IMR-90 (cell line): ENCODE results near the gene GRAMD2A. TPM values are rescaled to one million over a fixed set of nuclear protein-coding genes. Genes with fewer than 3 reads are reported as not detected.
A peak's percentile ranks its signal among the peaks of the same experiment; 100 is the strongest.

Experiments
- ATAC-seq: fragments of 200-7000 bp; cut with Tn5 transposase; 2 replicates; pipeline ENCODE4 v1.9.1; 2020; ENCODE audit warnings: low read depth, mild to moderate bottlenecking, moderate library complexity
- BruUV-seq: library from RNA; stranded (reverse); fragments of 400-500 nt; replicated peaks from 2 replicates; lab custom pipeline; 2021; lab: Mats Ljungman, UMichigan
- CTCF ChIA-PET: fragments of 300-600 bp; formaldehyde crosslinking; extraction: SDS; loops from one replicate; lab custom pipeline; 2021; ENCODE audit warnings: antibody characterized with exemption; lab: Yijun Ruan, JAX
- POLR2A ChIA-PET: fragments of 300-600 bp; sonication (Branson Sonifier 250); formaldehyde crosslinking; loops from one replicate; lab custom pipeline; 2022; ENCODE audit warnings: antibody characterized with exemption; ENCODE audit not compliant: unreplicated experiment; lab: Charles Lee
- DNase-seq: peaks from one replicate; pipeline ENCODE4 v3.0.0; 2013
- H2AFZ ChIP-seq: replicated peaks from 2 replicates; pipeline ENCODE3; 2013; ENCODE audit warnings: low read length, mild to moderate bottlenecking; ENCODE audit not compliant: poor library complexity
- H2AK5ac ChIP-seq: 2 replicates; pipeline ENCODE4 v1.6.1; 2013; ENCODE audit warnings: low read depth, low read length, inconsistent platforms
- H2AK9ac ChIP-seq: replicated peaks from 2 replicates; pipeline ENCODE3; 2013; ENCODE audit warnings: mild to moderate bottlenecking, low read depth, low read length, moderate library complexity; ENCODE audit not compliant: poor library complexity
- H2BK120ac ChIP-seq: 2 replicates; pipeline ENCODE4 v1.6.1; 2013; ENCODE audit warnings: low read depth, low read length, inconsistent platforms
- H2BK15ac ChIP-seq: 3 replicates; pipeline ENCODE4 v1.6.1; 2013; ENCODE audit warnings: low read depth, low read length, inconsistent platforms
- H2BK20ac ChIP-seq: 2 replicates; pipeline ENCODE4 v1.6.1; 2013; ENCODE audit warnings: low read depth, mild to moderate bottlenecking, inconsistent platforms, low read length, moderate library complexity
- H2BK5ac ChIP-seq: 2 replicates; pipeline ENCODE4 v1.6.1; 2013; ENCODE audit warnings: mild to moderate bottlenecking, low read depth, low read length, inconsistent platforms; ENCODE audit not compliant: poor library complexity, severe bottlenecking
- H3K14ac ChIP-seq: replicated peaks from 2 replicates; pipeline ENCODE4 v1.6.1; 2013; ENCODE audit warnings: low read depth, low read length, inconsistent platforms
- H3K18ac ChIP-seq: 2 replicates; pipeline ENCODE4 v1.6.1; 2013; ENCODE audit warnings: low read depth, low read length, control low read depth
- H3K23ac ChIP-seq: 2 replicates; pipeline ENCODE4 v1.6.1; 2013; ENCODE audit warnings: low read depth, low read length, inconsistent platforms
- H3K27ac ChIP-seq: 2 replicates; pipeline ENCODE4 v1.5.1; 2013; ENCODE audit warnings: mild to moderate bottlenecking, control low read depth, low read length; ENCODE audit not compliant: insufficient read depth
- H3K27me3 ChIP-seq: 2 replicates; pipeline ENCODE4 v1.6.1; 2013; ENCODE audit warnings: low read length; ENCODE audit not compliant: control insufficient read depth, insufficient read depth
- H3K36me3 ChIP-seq: 2 replicates; pipeline ENCODE4 v1.6.1; 2013; ENCODE audit warnings: low read length, mixed read lengths; ENCODE audit not compliant: control insufficient read depth, insufficient read depth
- H3K4ac ChIP-seq: 2 replicates; pipeline ENCODE4 v1.6.1; 2013; ENCODE audit warnings: low read depth, low read length, inconsistent platforms
- H3K4me1 ChIP-seq: 2 replicates; pipeline ENCODE4 v1.6.1; 2013; ENCODE audit warnings: low read length, mixed read lengths; ENCODE audit not compliant: control insufficient read depth, insufficient read depth
- H3K4me2 ChIP-seq: 2 replicates; pipeline ENCODE4 v1.6.1; 2013; ENCODE audit warnings: low read depth, mild to moderate bottlenecking, control low read depth, low read length, moderate library complexity
- H3K4me3 ChIP-seq: 2 replicates; pipeline ENCODE4 v1.5.1; 2013; ENCODE audit warnings: low read depth, mild to moderate bottlenecking, control low read depth, low read length, moderate library complexity; ENCODE audit not compliant: insufficient read depth
- H3K56ac ChIP-seq: 2 replicates; pipeline ENCODE4 v1.6.1; 2013; ENCODE audit warnings: low read length, inconsistent platforms; ENCODE audit not compliant: insufficient read depth; ENCODE audit errors: extremely low read depth
- H3K79me1 ChIP-seq, 2 experiments: 2 replicates each; pipeline ENCODE4 v1.6.1; 2013; ENCODE audit warnings: low read length in 2 of 2, inconsistent platforms in 1 of 2, low read depth in 1 of 2
- H3K9ac ChIP-seq: 2 replicates; pipeline ENCODE4 v1.6.1; 2013; ENCODE audit warnings: low read depth, low read length, control low read depth
- H3K9me1 ChIP-seq: 2 replicates; pipeline ENCODE4 v1.6.1; 2013; ENCODE audit warnings: low read length, inconsistent platforms; ENCODE audit not compliant: insufficient read depth
- H3K9me3 ChIP-seq: 2 replicates; pipeline ENCODE4 v1.6.1; 2013; ENCODE audit warnings: low read length; ENCODE audit not compliant: control insufficient read depth, insufficient read depth
- H4K20me1 ChIP-seq: 2 replicates; pipeline ENCODE4 v1.6.1; 2013; ENCODE audit warnings: low read length, inconsistent platforms; ENCODE audit not compliant: insufficient read depth
- H4K5ac ChIP-seq: 2 replicates; pipeline ENCODE4 v1.6.1; 2013; ENCODE audit warnings: mild to moderate bottlenecking, low read depth, low read length, control low read depth
- H4K8ac ChIP-seq, 2 experiments: 2 replicates each; pipeline ENCODE4 v1.6.1; 2013; ENCODE audit warnings: low read depth in 2 of 2, low read length in 2 of 2, control low read depth in 1 of 2, inconsistent platforms in 1 of 2
- H4K91ac ChIP-seq: 2 replicates; pipeline ENCODE4 v1.6.1; 2013; ENCODE audit warnings: low read depth, low read length, inconsistent platforms; ENCODE audit not compliant: insufficient read depth
- BHLHE40 ChIP-seq: fragments of 150-350 bp; IDR thresholded peaks from 2 replicates; pipeline ENCODE4 v1.6.1; 2016; ENCODE audit warnings: mild to moderate bottlenecking, low read depth, low read length
- MAZ ChIP-seq: IDR thresholded peaks from 2 replicates; pipeline ENCODE4 v1.6.1; 2012; ENCODE audit warnings: low read depth, mild to moderate bottlenecking, low read length, improper control_type of control experiment, moderate library complexity, borderline replicate concordance
- NFE2L2 ChIP-seq: fragments of 150-350 bp; IDR thresholded peaks from 2 replicates; pipeline ENCODE4 v1.6.1; 2016; ENCODE audit warnings: low read depth, mild to moderate bottlenecking, low read length
- RCOR1 ChIP-seq: IDR thresholded peaks from 2 replicates; pipeline ENCODE4 v1.6.1; 2012; ENCODE audit warnings: mild to moderate bottlenecking, low read length, improper control_type of control experiment; ENCODE audit not compliant: insufficient replicate concordance
- SMC3 ChIP-seq: fragments of 150-350 bp; IDR thresholded peaks from 2 replicates; pipeline ENCODE4 v1.6.1; 2016; ENCODE audit warnings: low read depth, mild to moderate bottlenecking, antibody characterized with exemption, low read length, moderate library complexity
- WGBS, 2 experiments: methylation state at CpG; one replicate each; pipeline versions ENCODE4 v1.1.5 to v1.1.7; 2013; ENCODE audit warnings: missing lambda C conversion rate in 2 of 2; ENCODE audit not compliant: insufficient read length in 1 of 2; ENCODE audit errors: extremely low coverage in 2 of 2; 5-methylcytosine and 5-hydroxymethylcytosine counted together
- dilution Hi-C: fragments of 300-500 bp; cut with HindIII; formaldehyde crosslinking; loops from one replicate; pipeline ENCODE4 v1.14.3; 2018; ENCODE audit warnings: low sequenced_read_pairs; ENCODE audit not compliant: unreplicated experiment
- in situ Hi-C: fragments of 300-500 bp; cut with MboI; formaldehyde crosslinking; loops from 3 replicates; pipeline ENCODE4 v1.14.3; 2019; ENCODE audit warnings: low sequenced_read_pairs, inconsistent platforms, mixed read lengths
- intact Hi-C: fragments of 100-400 bp; cut with micrococcal nuclease; formaldehyde crosslinking; loops from 2 replicates; pipeline ENCODE4 v1.10.0; 2022
- polyA plus RNA-seq, 3 experiments: library from polyadenylated mRNA; depleted of rRNA; stranded (reverse); fragments of >200 nt; gene quantifications; 2 replicates each; pipeline ENCODE4 v1.2.3, GENCODE V29; 2012; ENCODE audit warnings: low replicate concordance in 1 of 3
- total RNA-seq: library from RNA; depleted of rRNA; stranded (reverse); fragments of >200 nt; gene quantifications from 2 replicates; pipeline ENCODE4 v1.2.3, GENCODE V29; 2012

The GRAMD2A gene
- total and polyA plus RNA-seq, 2 of the 4 experiments (the other 2 are of a cell fraction), result 0.14 to 0.18 TPM

GRCh38 chr15:72229947-72230196 is 32.3 kb upstream of the GRAMD2A start:
- peak overlapping the region; percentile 36 for H3K23ac ChIP-seq
- H3K4me3 ChIP-seq, result peak overlapping the region; percentile 96
- in situ Hi-C loops, result no loop called here
- ATAC-seq (no peak), DNase-seq (no peak)
- dilution Hi-C loops, result no loop called here
- H4K8ac ChIP-seq, result peak overlapping the region; percentile 95; a peak in 3 of 4 replicates
- TF ChIP-seq RCOR1, result no peak
- peak; percentile 51; the same call in 1 of the 2 replicates for TF ChIP-seq BHLHE40
- TF ChIP-seq NFE2L2, result no peak
- no peak for TF ChIP-seq SMC3
- no peak for TF ChIP-seq MAZ
- peak overlapping the region; percentile 93 for H2AK5ac ChIP-seq
- H3K9ac ChIP-seq, result peak overlapping the region; percentile 99
- H3K27me3 ChIP-seq, result no peaks in the 10 kb centered on the region
- H4K5ac ChIP-seq, result peak overlapping the region; percentile 45
- H3K4me1 ChIP-seq, result peaks cover 18% of the 10 kb centered on the region
- H3K18ac ChIP-seq, result peak overlapping the region; percentile 89
- peak overlapping the region; percentile 93 for H3K56ac ChIP-seq
- H4K20me1 ChIP-seq, result peaks cover 44% of the 10 kb centered on the region
- H4K91ac ChIP-seq, result peak overlapping the region; percentile 95
- WGBS, 2 experiments, result 0% methylated on average over 5 of the region's 29 CpGs; no CpG with 5 or more reads in 1 of the 2 experiments
- POLR2A ChIA-PET, result interaction anchor here (0.6 to 1.1 kb wide), 2 partner anchors 29 to 477 kb away, joined by 3 to 6 read pairs; no protein-coding TSS in a partner anchor
- peaks cover 7% of the 10 kb centered on the region for H3K9me1 ChIP-seq
- H2BK15ac ChIP-seq, result no peak overlapping the region
- H3K14ac ChIP-seq, result peak overlapping the region; percentile 95
- H3K9me3 ChIP-seq, result no peaks in the 10 kb centered on the region
- H3K4me2 ChIP-seq, result peak overlapping the region; percentile 49
- peak overlapping the region; percentile 93 for H3K4ac ChIP-seq
- peak overlapping the region; percentile 100 for H3K27ac ChIP-seq
- peak overlapping the region; percentile 99 for H2BK5ac ChIP-seq
- BruUV-seq, result no TSS peak
- H2AFZ ChIP-seq, result peak overlapping the region; percentile 63
- H2BK20ac ChIP-seq, result no peak overlapping the region
- peaks cover 10 to 42% of the 10 kb centered on the region in 2 experiments; a peak in 2 of 4 replicates for H3K79me1 ChIP-seq
- H2BK120ac ChIP-seq, result peak overlapping the region; percentile 9; the same call in 1 of the 2 replicates
- H3K36me3 ChIP-seq, result peaks cover 2% of the 10 kb centered on the region; the same call in 1 of the 2 replicates
- CTCF ChIA-PET, result no interaction called here
- intact Hi-C loops, result loop anchor here (2.0 kb wide), 1 partner anchor 31 kb away; no protein-coding TSS in a partner anchor
- H2AK9ac ChIP-seq, result peak overlapping the region; percentile 99
